PC-9 (cell line): ENCODE measurements around the gene FHDC1. TPM values are rescaled to one million over a fixed set of nuclear protein-coding genes. Genes with fewer than 3 reads are reported as not detected.

Source experiments
- BruUV-seq: library from RNA; stranded (reverse); fragments of 400-500 nt; replicated peaks from 2 replicates; lab custom pipeline; 2021; lab: Mats Ljungman, UMichigan
- CTCF ChIA-PET: fragments of 300-600 bp; sonication (Branson Sonifier 250); formaldehyde crosslinking; loops from one replicate; lab custom pipeline; 2022; ENCODE audit warnings: antibody characterized with exemption; lab: Charles Lee
- POLR2A ChIA-PET: fragments of 300-600 bp; sonication (Branson Sonifier 250); formaldehyde crosslinking; loops from one replicate; lab custom pipeline; 2022; ENCODE audit warnings: antibody characterized with exemption; ENCODE audit not compliant: unreplicated experiment; lab: Charles Lee
- DNase-seq, 2 experiments: peaks; one replicate each; pipeline versions ENCODE4 v3.0.0 to v3.0.0-alpha.2; 2015 to 2022; ENCODE audit warnings: mixed read lengths in 1 of 2
- H2AFZ ChIP-seq: fragments of 200-600 bp; sonication (generic); 2 replicates; pipeline ENCODE4 v1.8.1; 2017; ENCODE audit warnings: antibody characterized with exemption
- H3F3A ChIP-seq: fragments of 200-600 bp; sonication (generic); 2 replicates; pipeline ENCODE4 v1.8.1; 2017; ENCODE audit warnings: antibody characterized with exemption, mild to moderate bottlenecking, low read depth; ENCODE audit not compliant: insufficient read depth
- H3K27ac ChIP-seq: fragments of 200-600 bp; sonication (generic); 2 replicates; pipeline ENCODE4 v1.6.1; 2016; ENCODE audit warnings: mixed run types
- H3K27me3 ChIP-seq: fragments of 200-600 bp; sonication (generic); 2 replicates; pipeline ENCODE4 v1.6.1; 2016; ENCODE audit warnings: low read depth, mixed run types; ENCODE audit not compliant: insufficient read depth
- H3K36me3 ChIP-seq: fragments of 200-600 bp; sonication (generic); 2 replicates; pipeline ENCODE4 v1.6.1; 2016; ENCODE audit warnings: low read depth, mixed run types
- H3K4me1 ChIP-seq: fragments of 200-600 bp; sonication (generic); replicated peaks from 2 replicates; pipeline ENCODE4 v1.6.1; 2016; ENCODE audit warnings: mixed run types; ENCODE audit not compliant: insufficient read depth
- H3K4me2 ChIP-seq: fragments of 200-600 bp; sonication (generic); 2 replicates; pipeline ENCODE4 v1.6.1; 2017; ENCODE audit warnings: mixed run types
- H3K4me3 ChIP-seq: fragments of 200-600 bp; sonication (generic); 2 replicates; pipeline ENCODE4 v1.6.1; 2016; ENCODE audit warnings: mixed run types
- H3K79me2 ChIP-seq: fragments of 200-600 bp; sonication (generic); 2 replicates; pipeline ENCODE4 v1.6.1; 2017; ENCODE audit warnings: low read depth, mixed run types
- H3K9me2 ChIP-seq: fragments of 200-600 bp; sonication (generic); 2 replicates; pipeline ENCODE4 v1.8.1; 2017; ENCODE audit warnings: mild to moderate bottlenecking; ENCODE audit not compliant: insufficient read depth
- H3K9me3 ChIP-seq: fragments of 200-600 bp; sonication (generic); 2 replicates; pipeline ENCODE4 v1.8.1; 2016; ENCODE audit warnings: low read depth; ENCODE audit not compliant: insufficient read depth
- H4K20me1 ChIP-seq: fragments of 200-600 bp; sonication (generic); 2 replicates; pipeline ENCODE4 v1.8.1; 2017; ENCODE audit not compliant: insufficient read depth
- CTCF ChIP-seq: fragments of 200-600 bp; sonication (generic); conservative IDR thresholded peaks from 2 replicates; pipeline ENCODE4 v1.6.1; 2017; ENCODE audit warnings: mixed run types, antibody characterized with exemption, mild to moderate bottlenecking, moderate library complexity
- EZH2 ChIP-seq: fragments of 200-600 bp; sonication (generic); IDR thresholded peaks from 2 replicates; pipeline ENCODE4 v1.8.0; 2017; ENCODE audit warnings: antibody characterized with exemption, low read depth
- intact Hi-C: fragments of 100-400 bp; cut with micrococcal nuclease; formaldehyde crosslinking; loops from one replicate; pipeline ENCODE4 v1.10.0; 2022; ENCODE audit not compliant: unreplicated experiment
- total RNA-seq: library from RNA; stranded (reverse); gene quantifications from 2 replicates; pipeline ENCODE4 v1.2.3, GENCODE V29; 2021

The FHDC1 gene
- total RNA-seq, 1 experiment from 2014 or later, result 17.4 TPM

GRCh38 chr4:153021276-153021675 lies 85.2 kb downstream of the FHDC1 start:
- intact Hi-C loops, result no loop called here
- H3K4me2 ChIP-seq, result no peak overlapping the region
- no peak for TF ChIP-seq CTCF
- no peak for TF ChIP-seq EZH2
- CTCF ChIA-PET, result no interaction called here
- H3K4me3 ChIP-seq, result no peak overlapping the region
- no peaks in the 10 kb centered on the region for H3K36me3 ChIP-seq
- DNase-seq, result no peak
- POLR2A ChIA-PET, result no interaction called here
- no peak overlapping the region for H2AFZ ChIP-seq
- H4K20me1 ChIP-seq, result no peaks in the 10 kb centered on the region
- no peaks in the 10 kb centered on the region for H3K27me3 ChIP-seq
- H3F3A ChIP-seq, result no peaks in the 10 kb centered on the region
- BruUV-seq, result no TSS peak
- H3K27ac ChIP-seq, result no peak overlapping the region
- H3K79me2 ChIP-seq, result no peaks in the 10 kb centered on the region
- no peaks in the 10 kb centered on the region for H3K9me2 ChIP-seq
- no peaks in the 10 kb centered on the region for H3K4me1 ChIP-seq
- no peaks in the 10 kb centered on the region for H3K9me3 ChIP-seq

- Histone ChIP-seq H3F3A (no peaks in the 10 kb centered on the region), H3K79me2 (no peaks in the 10 kb centered on the region), H3K9me2 (no peaks in the 10 kb centered on the region), H3K27me3 (no peaks in the 10 kb centered on the region), H3K4me2 (no peak overlapping the region), H4K20me1 (no peaks in the 10 kb centered on the region), H3K27ac (no peak overlapping the region), H3K4me1 (no peaks in the 10 kb centered on the region), H3K36me3 (no peaks in the 10 kb centered on the region), H3K9me3 (no peaks in the 10 kb centered on the region), H2AFZ (no peak overlapping the region), H3K4me3 (no peak overlapping the region)
- no TSS peak for BruUV-seq
- intact Hi-C loops, result no loop called here
- no peak for DNase-seq
- CTCF ChIA-PET, result no interaction called here
- POLR2A ChIA-PET, result interaction anchor here (0.7 kb wide), 1 partner anchor 61 kb away, joined by 3 read pairs; no protein-coding TSS in a partner anchor
- TF ChIP-seq CTCF (no peak), EZH2 (no peak)
These were observed 86.2 kb downstream of the FHDC1 start for GRCh38 chr4:153022241-153022715.

- Histone ChIP-seq H3F3A (no peaks in the 10 kb centered on the region), H3K4me2 (no peak overlapping the region), H3K27me3 (no peaks in the 10 kb centered on the region), H3K79me2 (no peaks in the 10 kb centered on the region), H3K9me2 (no peaks in the 10 kb centered on the region), H4K20me1 (no peaks in the 10 kb centered on the region), H3K9me3 (no peaks in the 10 kb centered on the region), H2AFZ (no peak overlapping the region), H3K36me3 (no peaks in the 10 kb centered on the region), H3K4me1 (no peaks in the 10 kb centered on the region), H3K27ac (no peak overlapping the region), H3K4me3 (no peak overlapping the region)
- POLR2A ChIA-PET, result no interaction called here
- BruUV-seq, result no TSS peak
- CTCF ChIA-PET, result no interaction called here
- intact Hi-C loops, result no loop called here
- no peak for DNase-seq
- TF ChIP-seq EZH2, result no peak
- TF ChIP-seq CTCF, result no peak
These were observed 87.0 kb downstream of the FHDC1 start for GRCh38 chr4:153023139-153023538.
